Activated CD4-positive, alpha-beta T cell treated with anti-CD3 and anti-CD28 coated beads for 36 hours (primary cell): ENCODE measurements around the gene TAS2R7. TPM values are rescaled to one million over a fixed set of nuclear protein-coding genes. Genes with fewer than 3 reads are reported as not detected.

ENCODE experiments used
- ATAC-seq: fragments of 200-7000 bp; cut with Tn5 transposase; one replicate; pipeline ENCODE4 v1.10.0; 2021; ENCODE audit warnings: mild to moderate bottlenecking, moderate library complexity
- CTCF ChIA-PET: fragments of 350-600 bp; sonication (Branson Sonifier 250); formaldehyde crosslinking; loops from one replicate; lab custom pipeline; 2021; ENCODE audit warnings: antibody characterized with exemption; lab: Charles Lee
- POLR2A ChIA-PET: fragments of 350-600 bp; sonication (Branson Sonifier 250); formaldehyde crosslinking; loops from one replicate; lab custom pipeline; 2021; ENCODE audit warnings: antibody characterized with exemption, inconsistent platforms; lab: Charles Lee
- DNase-seq: peaks from one replicate; pipeline ENCODE4 v3.0.0-alpha.2; 2020
- H3K27ac Mint-ChIP-seq: one replicate; pipeline ENCODE4 v1.8.0; 2021; ENCODE audit warnings: mixed read lengths
- H3K27me3 Mint-ChIP-seq: one replicate; pipeline ENCODE4 v1.8.0; 2021; ENCODE audit warnings: mixed read lengths
- H3K36me3 Mint-ChIP-seq: one replicate; pipeline ENCODE4 v1.8.0; 2021; ENCODE audit warnings: low read depth, mixed read lengths
- H3K4me1 Mint-ChIP-seq: one replicate; pipeline ENCODE4 v1.8.0; 2021; ENCODE audit warnings: mixed read lengths
- H3K4me3 Mint-ChIP-seq: one replicate; pipeline ENCODE4 v1.8.0; 2021; ENCODE audit warnings: mild to moderate bottlenecking, moderate library complexity, mixed read lengths
- H3K9me3 Mint-ChIP-seq: one replicate; pipeline ENCODE4 v1.8.0; 2021; ENCODE audit warnings: low read depth, mixed read lengths
- intact Hi-C, 2 experiments: fragments of 100-400 bp; cut with DNase I in 1 of 2; cut with micrococcal nuclease in 1 of 2; formaldehyde crosslinking; loops; one replicate each; pipeline versions ENCODE4 v1.14.2 to v1.15.1; 2022 to 2024; cut with DNase I, micrococcal nuclease
- total RNA-seq, 2 experiments: library from RNA; stranded (reverse); gene quantifications; one replicate each; pipeline ENCODE4 v1.2.3, GENCODE V29; 2021

The TAS2R7 gene
- not detected for total RNA-seq

- no peaks in the 10 kb centered on the region for H3K36me3 Mint-ChIP-seq
- intact Hi-C loops, result no loop called here
- no peaks in the 10 kb centered on the region for H3K4me1 Mint-ChIP-seq
- H3K27me3 Mint-ChIP-seq, result peaks cover 15% of the 10 kb centered on the region
- no peak within 1 kb of the TSS for H3K4me3 Mint-ChIP-seq
- DNase-seq, result no peak
- POLR2A ChIA-PET, result no interaction called here
- ATAC-seq, result no peak
- CTCF ChIA-PET, result no interaction called here
- no peaks in the 10 kb centered on the region for H3K9me3 Mint-ChIP-seq
- no peak within 1 kb of the TSS for H3K27ac Mint-ChIP-seq
Observed at GRCh38 chr12:10802587-10802986, at the start of gene TAS2R7. TAS2R7 (minus strand) TSS chr12:10802627; CDS start chr12:10802570, 57 bp downstream.

GRCh38 chr12:10851243-10851858, 48.9 kb upstream of the TAS2R7 start:
- H3K27ac Mint-ChIP-seq, result no peak overlapping the region
- no peak overlapping the region for H3K4me3 Mint-ChIP-seq
- peaks cover 38% of the 10 kb centered on the region for H3K4me1 Mint-ChIP-seq
- POLR2A ChIA-PET, result no interaction called here
- peaks cover 15% of the 10 kb centered on the region for H3K36me3 Mint-ChIP-seq
- H3K9me3 Mint-ChIP-seq, result peaks cover 7% of the 10 kb centered on the region
- intact Hi-C loops, result no loop called here
- ATAC-seq (no peak), DNase-seq (no peak)
- no peaks in the 10 kb centered on the region for H3K27me3 Mint-ChIP-seq
- CTCF ChIA-PET, result interaction anchor here (0.8 kb wide), 1 partner anchor 637 kb away, joined by 3 read pairs; no protein-coding TSS in a partner anchor

GRCh38 chr12:10849425-10849878, 47.0 kb upstream of the TAS2R7 start, which contains the start of gene PRR4:
PRR4 (minus strand) TSS chr12:10849475; CDS start chr12:10849437, 38 bp downstream.
- no peak within 1 kb of the TSS for H3K27ac Mint-ChIP-seq
- peak; percentile 58 for ATAC-seq
- CTCF ChIA-PET, result interaction anchor here (0.7 to 1.3 kb wide), 2 partner anchors 9 to 236 kb away, joined by 3 to 4 read pairs; no protein-coding TSS in a partner anchor
- no peaks in the 10 kb centered on the region for H3K9me3 Mint-ChIP-seq
- H3K4me3 Mint-ChIP-seq, result no peak within 1 kb of the TSS
- intact Hi-C loops, result no loop called here
- no peaks in the 10 kb centered on the region for H3K27me3 Mint-ChIP-seq
- POLR2A ChIA-PET, result interaction anchor here (0.6 kb wide), 1 partner anchor 29 kb away, joined by 3 read pairs; no protein-coding TSS in a partner anchor
- H3K4me1 Mint-ChIP-seq, result peaks cover 36% of the 10 kb centered on the region
- peaks cover 7% of the 10 kb centered on the region for H3K36me3 Mint-ChIP-seq
- peak; percentile 20 for DNase-seq

GRCh38 chr12:10847744-10848143, 45.3 kb upstream of the TAS2R7 start:
- ChIA-PET POLR2A (no interaction called here), CTCF (interaction anchor here (0.6 to 0.7 kb wide), 3 partner anchors 351 to 1543 kb away, joined by 3 read pairs; no protein-coding TSS in a partner anchor)

GRCh38 chr12:10842862-10843261, 40.4 kb upstream of the TAS2R7 start:
- Mint-ChIP-seq H3K27ac (no peak overlapping the region), H3K27me3 (no peaks in the 10 kb centered on the region), H3K9me3 (no peaks in the 10 kb centered on the region), H3K4me3 (no peak overlapping the region), H3K36me3 (peaks cover 14% of the 10 kb centered on the region), H3K4me1 (no peaks in the 10 kb centered on the region)
- POLR2A ChIA-PET, result no interaction called here
- CTCF ChIA-PET, result no interaction called here
- ATAC-seq (no peak), DNase-seq (no peak)
- intact Hi-C loops, result no loop called here

More at GRCh38 chr12:10847744-10848143, 45.3 kb upstream of the TAS2R7 start:
- intact Hi-C loops, result no loop called here
- H3K36me3 Mint-ChIP-seq, result peaks cover 11% of the 10 kb centered on the region
- H3K27me3 Mint-ChIP-seq, result no peaks in the 10 kb centered on the region
- DNase-seq (no peak), ATAC-seq (no peak)
- no peak overlapping the region for H3K27ac Mint-ChIP-seq
- peaks cover 31% of the 10 kb centered on the region for H3K4me1 Mint-ChIP-seq
- H3K4me3 Mint-ChIP-seq, result no peak overlapping the region
- H3K9me3 Mint-ChIP-seq, result no peaks in the 10 kb centered on the region

- CTCF ChIA-PET, result interaction anchor here (0.7 to 0.8 kb wide), 3 partner anchors 30 to 511 kb away, joined by 3 read pairs; no protein-coding TSS in a partner anchor
- Mint-ChIP-seq H3K27me3 (no peaks in the 10 kb centered on the region), H3K4me3 (no peak overlapping the region), H3K36me3 (peaks cover 5% of the 10 kb centered on the region), H3K4me1 (no peaks in the 10 kb centered on the region), H3K9me3 (peaks cover 4% of the 10 kb centered on the region), H3K27ac (no peak overlapping the region)
- DNase-seq (no peak), ATAC-seq (no peak)
- intact Hi-C loops, result no loop called here
- POLR2A ChIA-PET, result no interaction called here
Observed at GRCh38 chr12:10838461-10838860, 36.0 kb upstream of the TAS2R7 start.

GRCh38 chr12:10829994-10830393, 27.6 kb upstream of the TAS2R7 start:
- no peak for DNase-seq
- ChIA-PET CTCF (no interaction called here), POLR2A (no interaction called here)
- Mint-ChIP-seq H3K4me1 (no peaks in the 10 kb centered on the region), H3K27me3 (no peaks in the 10 kb centered on the region), H3K9me3 (no peaks in the 10 kb centered on the region), H3K27ac (no peak overlapping the region), H3K4me3 (no peak overlapping the region), H3K36me3 (no peaks in the 10 kb centered on the region)
- no peak for ATAC-seq
- intact Hi-C loops, result no loop called here

- Mint-ChIP-seq H3K27me3 (no peaks in the 10 kb centered on the region), H3K9me3 (no peaks in the 10 kb centered on the region), H3K4me1 (no peaks in the 10 kb centered on the region), H3K4me3 (no peak within 1 kb of the TSS), H3K36me3 (no peaks in the 10 kb centered on the region), H3K27ac (no peak within 1 kb of the TSS)
- ChIA-PET POLR2A (no interaction called here), CTCF (no interaction called here)
- ATAC-seq (no peak), DNase-seq (no peak)
- intact Hi-C loops, result no loop called here
Observed at GRCh38 chr12:10826258-10826657, 23.8 kb upstream of the TAS2R7 start, which contains the start of gene TAS2R10. TAS2R10 (minus strand) TSS chr12:10826358; CDS start chr12:10826269, 89 bp downstream.

GRCh38 chr12:10824957-10825356, 22.5 kb upstream of the TAS2R7 start:
- CTCF ChIA-PET, result no interaction called here
- DNase-seq (no peak), ATAC-seq (no peak)
- Mint-ChIP-seq H3K4me3 (no peak overlapping the region), H3K4me1 (no peaks in the 10 kb centered on the region), H3K27me3 (no peaks in the 10 kb centered on the region), H3K27ac (no peak overlapping the region), H3K9me3 (no peaks in the 10 kb centered on the region), H3K36me3 (no peaks in the 10 kb centered on the region)
- intact Hi-C loops, result no loop called here
- POLR2A ChIA-PET, result no interaction called here

GRCh38 chr12:10811883-10812536, 9.6 kb upstream of the TAS2R7 start:
- no peak overlapping the region for H3K4me3 Mint-ChIP-seq
- ChIA-PET POLR2A (no interaction called here), CTCF (no interaction called here)
- no peaks in the 10 kb centered on the region for H3K9me3 Mint-ChIP-seq
- no peaks in the 10 kb centered on the region for H3K36me3 Mint-ChIP-seq
- peaks cover 15% of the 10 kb centered on the region for H3K27me3 Mint-ChIP-seq
- intact Hi-C loops, result no loop called here
- H3K4me1 Mint-ChIP-seq, result no peaks in the 10 kb centered on the region
- no peak for ATAC-seq
- H3K27ac Mint-ChIP-seq, result no peak overlapping the region
- no peak for DNase-seq

- ATAC-seq, result no peak
- no peaks in the 10 kb centered on the region for H3K9me3 Mint-ChIP-seq
- no peaks in the 10 kb centered on the region for H3K36me3 Mint-ChIP-seq
- H3K27ac Mint-ChIP-seq, result no peak within 1 kb of the TSS
- intact Hi-C loops, result no loop called here
- H3K4me1 Mint-ChIP-seq, result no peaks in the 10 kb centered on the region
- peaks cover 15% of the 10 kb centered on the region for H3K27me3 Mint-ChIP-seq
- ChIA-PET POLR2A (no interaction called here), CTCF (interaction anchor here (0.8 to 1.8 kb wide), 2 partner anchors 40 to 390 kb away, joined by 3 to 6 read pairs; no protein-coding TSS in a partner anchor)
- H3K4me3 Mint-ChIP-seq, result no peak within 1 kb of the TSS
- no peak for DNase-seq
Observed at GRCh38 chr12:10810068-10810467, 7.6 kb upstream of the TAS2R7 start, which contains the start of gene TAS2R9. TAS2R9 (minus strand) TSS chr12:10810168; CDS start chr12:10810075, 93 bp downstream.
